Daoy (cell line): ENCODE data around the gene ZBP1. TPM values are rescaled to one million over a fixed set of nuclear protein-coding genes. Genes with fewer than 3 reads are reported as not detected.

Experiments
- DNase-seq: peaks from one replicate; pipeline ENCODE4 v3.0.0-alpha.2; 2015; ENCODE audit warnings: low read depth
- total RNA-seq: library from RNA; depleted of rRNA; stranded (reverse); fragments of >200 nt; shearing (Covaris generic); gene quantifications from 2 replicates; pipeline ENCODE4 v1.2.3, GENCODE V29; 2014

Gene ZBP1
- total RNA-seq, 1 experiment from 2014 or later, result 0.11 TPM

DNA sequence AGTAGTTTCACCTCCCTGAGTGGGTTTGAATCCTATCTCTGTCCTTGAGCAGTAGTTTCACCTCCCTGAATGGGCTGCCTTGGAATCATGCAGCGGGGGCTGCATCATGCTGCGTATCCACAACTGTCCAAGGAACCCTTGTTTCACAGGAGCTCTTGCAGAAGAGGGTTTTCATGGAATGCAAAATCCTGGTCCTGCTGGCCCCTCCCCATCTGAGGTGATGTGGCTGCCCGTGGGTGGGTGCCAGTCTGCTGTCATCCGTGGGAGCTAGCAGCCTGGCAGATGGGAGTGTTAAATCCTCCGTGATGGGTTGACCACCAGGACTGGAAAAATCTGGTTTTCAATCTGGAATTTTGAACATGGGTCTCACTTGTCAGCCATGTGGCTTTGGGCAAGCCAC is 21.7 kb downstream of the ZBP1 start:
- DNase-seq, result no peak

DNA sequence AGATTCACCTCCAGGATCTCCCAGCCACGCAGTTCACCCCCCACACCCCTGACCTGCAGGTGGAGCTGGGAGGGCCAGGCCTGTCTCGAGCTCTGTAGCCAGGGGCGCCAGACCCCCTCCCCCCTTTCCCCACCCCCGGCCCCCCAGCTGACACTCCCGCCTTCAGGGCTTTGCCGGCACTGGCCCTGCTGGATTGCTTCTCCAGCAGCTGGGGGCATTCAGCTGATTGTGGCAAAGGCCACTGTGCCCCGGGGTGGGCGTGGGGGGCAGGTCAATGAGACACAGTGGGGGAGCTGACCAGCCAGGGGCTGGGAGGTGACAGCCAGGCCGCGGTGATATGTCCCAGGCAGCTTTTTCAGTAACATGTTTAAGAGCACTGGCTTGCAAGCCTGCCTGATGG is 22.2 kb downstream of the ZBP1 start:
- DNase-seq, result no peak

DNA sequence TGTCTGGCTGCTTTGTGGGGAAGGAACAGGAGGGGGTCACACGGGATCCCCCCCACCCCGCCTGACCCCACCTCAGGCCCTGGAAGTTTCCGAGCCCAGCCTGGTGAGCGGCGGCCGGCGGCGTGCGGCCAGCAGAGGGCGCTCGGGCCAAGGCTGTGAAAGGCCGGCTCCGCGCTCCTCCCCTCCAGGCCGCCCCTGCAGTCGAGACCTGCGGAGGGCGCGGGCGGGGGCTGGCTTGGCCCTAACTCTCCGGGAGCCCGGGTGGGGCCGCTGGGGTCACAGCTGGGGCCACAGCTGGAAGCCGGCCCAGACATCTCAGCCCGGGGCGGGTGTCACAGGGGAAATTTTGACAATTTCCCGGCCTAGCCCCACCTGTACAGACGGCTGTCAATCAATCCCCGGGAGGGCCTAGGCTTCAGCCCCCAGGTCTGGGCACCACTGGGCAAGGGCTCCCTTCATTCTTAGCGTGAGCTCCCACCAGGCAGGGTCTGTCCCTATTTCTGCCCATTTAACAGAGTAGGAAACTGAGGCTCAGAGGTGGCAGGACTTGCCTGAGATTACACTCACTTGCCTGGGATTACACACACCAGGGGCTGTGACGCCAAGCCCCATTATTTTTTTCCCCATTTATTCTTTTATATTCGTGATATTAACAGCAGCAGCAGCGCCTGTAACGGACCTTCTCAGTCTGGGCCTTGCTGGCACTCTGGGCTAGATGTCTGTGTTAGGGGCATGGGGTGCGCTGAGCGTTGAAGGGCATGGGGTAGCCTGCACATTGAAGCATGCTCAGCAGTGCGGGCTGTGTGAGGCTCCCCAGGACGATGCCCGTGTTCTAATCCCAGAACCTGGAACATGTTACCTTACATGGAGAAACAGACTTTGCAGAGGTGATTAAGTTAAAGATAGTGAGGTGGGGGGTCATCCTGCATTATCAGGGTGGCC is 23.0 kb downstream of the ZBP1 start:
- DNase-seq, result peak; percentile 69

DNA sequence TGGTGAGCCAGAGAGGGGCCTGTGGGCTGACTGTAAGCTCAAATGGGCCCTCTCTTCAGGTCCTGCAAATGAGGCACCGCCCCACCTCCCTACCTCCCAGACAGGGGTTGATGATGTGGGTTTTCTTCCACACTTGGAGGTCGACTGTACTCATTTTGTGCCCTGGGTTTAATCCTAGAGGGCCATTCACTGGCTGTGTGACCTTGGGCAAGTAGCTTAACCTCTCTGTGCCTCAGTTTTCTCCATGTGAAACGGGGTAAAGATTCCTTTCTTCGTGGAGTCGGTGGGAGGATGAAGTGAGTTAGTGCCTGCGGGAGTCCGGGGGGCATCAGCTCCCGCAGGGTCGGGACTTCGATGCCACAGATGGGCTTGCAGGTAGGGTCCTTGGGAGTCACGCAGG is 23.9 kb downstream of the ZBP1 start:
- no peak for DNase-seq

DNA sequence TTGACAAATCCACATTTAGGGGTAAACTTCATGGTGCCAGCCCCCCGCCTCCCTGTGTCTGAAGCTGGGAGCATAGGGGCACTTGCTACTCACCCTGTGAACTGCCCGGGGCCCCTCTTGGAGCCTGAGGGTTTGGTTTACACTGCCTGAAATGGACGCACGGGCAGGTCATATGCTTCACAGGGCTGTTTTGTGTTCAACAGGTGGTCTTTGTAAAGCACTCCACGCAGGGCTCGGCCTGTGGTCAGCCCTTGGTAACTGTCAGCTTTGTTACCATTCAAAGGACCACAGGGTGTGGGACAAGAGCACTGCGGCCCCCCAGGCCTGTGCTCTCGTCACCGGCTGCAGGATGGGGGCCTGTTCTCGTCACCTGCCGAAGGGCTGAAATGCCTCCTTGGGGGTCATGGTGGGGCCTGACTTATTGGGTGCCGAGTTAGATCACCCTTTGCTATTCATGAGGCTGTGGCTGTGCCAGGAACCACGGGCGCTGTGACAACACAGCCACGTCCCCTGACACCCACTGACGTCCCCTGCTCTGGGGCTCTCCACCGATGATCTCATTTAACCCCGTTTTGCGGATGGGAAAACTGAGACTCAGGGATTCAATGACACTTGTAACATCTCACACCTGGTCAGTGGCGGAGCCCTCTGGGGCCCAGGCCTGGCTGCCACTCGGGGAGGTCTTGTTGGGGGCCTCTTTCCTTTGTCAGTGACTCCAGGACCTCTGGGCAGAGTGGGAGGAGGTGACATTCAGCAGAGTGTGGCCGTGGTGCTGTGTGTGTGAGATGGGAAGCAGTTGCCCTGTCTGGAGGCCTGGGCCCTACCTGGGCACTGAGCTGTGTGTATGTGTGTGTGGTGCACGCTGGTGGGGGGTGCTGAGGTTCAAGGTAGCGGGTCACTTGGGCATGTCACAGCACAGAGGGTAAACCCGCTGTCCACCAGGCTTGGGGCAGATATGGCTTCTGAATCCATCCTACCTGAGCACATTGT is 24.9 kb downstream of the ZBP1 start:
- no peak for DNase-seq

DNA sequence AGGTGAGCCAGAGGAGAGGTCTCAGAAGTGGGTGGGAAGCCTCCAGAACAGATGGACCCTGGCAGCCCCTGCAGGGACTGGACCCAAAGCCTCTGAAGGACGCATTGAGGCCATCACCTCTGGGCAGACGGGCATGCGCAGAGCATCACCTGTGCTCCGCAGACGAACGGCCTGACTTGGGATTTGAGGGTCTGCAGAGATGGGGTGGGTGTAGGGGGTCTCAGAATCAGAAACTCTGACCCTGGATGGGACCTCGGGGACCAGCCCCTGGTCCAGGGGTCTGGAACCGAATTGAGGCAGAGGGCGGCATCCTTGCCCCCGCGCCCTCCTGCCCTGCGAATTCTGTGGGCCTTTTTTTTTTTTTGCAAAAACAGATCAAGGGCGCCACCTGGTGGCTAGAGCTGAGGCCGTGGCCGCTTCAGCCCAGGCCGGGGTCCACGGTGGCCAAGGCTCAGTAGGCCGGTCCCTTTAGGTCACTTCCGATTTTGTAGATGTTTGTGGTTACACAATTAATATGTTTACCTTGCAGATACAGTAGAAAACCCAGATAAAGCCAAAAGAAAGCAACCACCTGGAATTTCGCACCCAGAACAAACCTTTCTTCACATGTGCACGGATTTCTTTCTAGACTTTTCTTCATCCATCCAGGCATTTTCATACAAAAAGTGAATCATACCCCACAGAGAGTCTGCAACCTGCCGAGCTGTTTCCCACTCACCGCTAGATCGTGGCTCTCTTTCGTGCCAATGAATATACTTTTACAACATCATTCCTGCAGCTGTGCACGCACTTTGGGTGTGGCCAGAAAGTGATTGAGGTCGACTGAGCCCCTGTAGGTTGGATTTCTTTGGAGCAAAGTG is 25.9 kb downstream of the ZBP1 start:
- DNase-seq, result peak; percentile 35

DNA sequence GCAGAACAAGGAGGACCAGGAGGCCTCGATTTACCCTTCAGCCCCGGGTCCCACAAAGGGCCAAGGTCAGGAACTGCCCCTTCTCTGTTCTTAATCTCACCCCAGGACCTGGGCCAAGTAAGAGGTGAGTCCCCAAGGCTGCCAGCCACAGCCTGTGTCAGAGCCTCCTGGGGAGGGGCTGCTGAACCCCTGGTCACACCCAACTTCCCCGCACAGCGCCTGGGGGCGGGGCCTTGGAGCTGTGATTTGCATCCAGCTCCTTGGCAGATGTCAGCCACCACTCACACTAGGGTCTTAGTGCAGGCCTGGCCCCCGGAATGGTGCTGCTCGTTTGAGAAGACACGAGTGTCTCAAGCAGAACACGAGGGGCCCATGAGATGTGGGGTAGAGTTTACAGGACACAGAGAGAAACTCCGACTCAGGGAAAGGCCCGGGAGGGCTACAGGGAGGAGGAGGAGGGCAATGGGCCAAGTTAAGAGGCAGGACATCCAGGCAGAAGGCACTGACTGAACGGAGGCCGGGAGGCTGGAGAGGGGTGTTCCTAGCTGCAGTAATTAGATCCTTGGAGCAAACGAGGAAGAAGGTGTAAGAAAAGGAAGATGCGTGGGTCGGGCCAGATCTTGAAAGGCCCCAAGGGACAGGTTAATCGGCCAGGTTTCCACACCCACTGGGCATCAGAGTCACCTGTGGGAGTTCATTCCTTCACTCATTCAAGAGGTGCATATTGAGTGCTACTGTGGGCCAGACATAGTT is 26.9 kb downstream of the ZBP1 start:
- DNase-seq, result no peak

DNA sequence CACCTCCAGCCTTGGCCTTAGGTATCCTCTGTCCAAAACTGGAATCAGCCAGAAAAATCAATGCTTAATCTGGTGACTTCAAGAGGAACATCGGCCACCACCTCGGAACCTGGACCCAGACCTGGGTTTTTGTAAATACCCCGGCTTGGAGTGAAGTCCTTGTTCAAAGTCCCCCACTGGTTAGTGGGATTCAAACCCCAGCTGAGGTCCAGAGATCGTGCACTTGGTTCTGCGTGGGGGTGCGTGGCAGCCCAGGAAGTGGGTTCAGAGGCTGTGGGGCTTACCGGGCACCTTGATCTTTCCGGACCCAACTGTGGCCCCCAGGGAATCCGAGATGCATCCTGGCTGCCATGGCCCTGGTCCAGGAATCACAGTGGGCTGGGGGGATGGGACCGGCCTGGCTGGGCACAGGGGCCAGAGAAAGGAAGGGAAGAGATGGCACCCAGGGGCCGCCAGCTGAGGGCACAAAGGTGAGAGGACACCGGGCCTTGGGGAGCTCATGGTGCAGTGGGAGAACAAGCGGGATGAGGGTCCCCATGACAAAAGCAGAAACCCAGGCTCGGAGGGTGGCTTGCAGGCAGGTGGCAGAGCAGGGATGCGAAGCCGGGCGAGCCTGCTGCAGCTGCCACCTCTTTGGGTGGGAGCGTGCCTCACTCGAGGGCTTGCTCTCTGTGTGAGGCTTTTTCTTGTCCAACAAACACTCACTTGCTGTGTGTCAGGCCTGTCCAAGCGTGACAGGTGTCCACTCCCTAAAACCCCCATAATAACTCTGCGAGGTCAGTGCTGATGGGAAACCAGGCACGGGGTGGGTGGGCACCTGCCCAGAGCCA is 27.7 kb downstream of the ZBP1 start:
- no peak for DNase-seq

DNA sequence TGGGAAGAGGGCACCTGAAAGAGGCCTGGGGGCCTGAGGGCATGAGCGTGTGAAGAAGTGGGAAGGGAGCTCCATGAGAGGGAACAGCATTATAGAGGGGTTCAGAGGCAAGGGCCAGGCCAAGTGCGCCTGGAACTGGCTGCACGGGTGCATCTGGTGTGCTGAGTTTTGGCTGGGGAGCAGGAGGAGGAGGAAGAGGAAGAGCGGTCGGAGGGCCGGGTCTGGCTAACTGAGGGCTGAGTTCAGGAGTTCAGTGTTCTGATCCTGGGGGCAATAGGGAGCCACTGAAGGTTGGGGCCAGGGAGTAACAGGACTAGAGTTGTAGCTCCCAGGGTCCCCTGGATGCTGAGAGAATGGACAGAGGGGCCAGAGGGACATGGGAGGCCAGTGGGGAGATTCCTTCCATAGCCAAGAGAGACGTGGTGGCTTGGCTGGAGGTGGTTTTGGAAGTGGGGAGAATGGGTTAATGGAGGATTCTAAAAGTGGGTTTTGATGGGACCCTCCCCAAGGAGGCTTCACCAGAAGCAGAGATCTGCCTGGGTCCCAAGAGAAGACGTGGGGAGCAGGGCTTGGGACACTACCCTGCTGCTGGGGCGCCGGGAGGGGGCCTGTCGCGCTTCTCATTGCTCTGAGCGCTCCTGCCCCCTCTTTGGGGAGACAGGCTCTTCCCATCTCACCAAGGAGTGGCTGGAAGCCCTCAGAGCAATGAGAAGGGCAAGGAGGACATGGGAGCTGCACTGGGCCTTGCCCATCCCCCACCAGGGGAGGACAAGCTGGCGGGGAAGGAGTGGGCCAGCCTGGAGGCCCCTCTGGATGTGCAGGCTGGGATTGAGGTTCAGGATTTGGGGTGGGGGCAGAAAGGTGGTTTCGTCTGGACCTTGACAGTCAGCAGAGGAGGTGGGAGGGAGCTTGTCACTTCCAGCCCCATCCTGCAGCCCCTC is 28.7 kb downstream of the ZBP1 start:
- no peak for DNase-seq

DNA sequence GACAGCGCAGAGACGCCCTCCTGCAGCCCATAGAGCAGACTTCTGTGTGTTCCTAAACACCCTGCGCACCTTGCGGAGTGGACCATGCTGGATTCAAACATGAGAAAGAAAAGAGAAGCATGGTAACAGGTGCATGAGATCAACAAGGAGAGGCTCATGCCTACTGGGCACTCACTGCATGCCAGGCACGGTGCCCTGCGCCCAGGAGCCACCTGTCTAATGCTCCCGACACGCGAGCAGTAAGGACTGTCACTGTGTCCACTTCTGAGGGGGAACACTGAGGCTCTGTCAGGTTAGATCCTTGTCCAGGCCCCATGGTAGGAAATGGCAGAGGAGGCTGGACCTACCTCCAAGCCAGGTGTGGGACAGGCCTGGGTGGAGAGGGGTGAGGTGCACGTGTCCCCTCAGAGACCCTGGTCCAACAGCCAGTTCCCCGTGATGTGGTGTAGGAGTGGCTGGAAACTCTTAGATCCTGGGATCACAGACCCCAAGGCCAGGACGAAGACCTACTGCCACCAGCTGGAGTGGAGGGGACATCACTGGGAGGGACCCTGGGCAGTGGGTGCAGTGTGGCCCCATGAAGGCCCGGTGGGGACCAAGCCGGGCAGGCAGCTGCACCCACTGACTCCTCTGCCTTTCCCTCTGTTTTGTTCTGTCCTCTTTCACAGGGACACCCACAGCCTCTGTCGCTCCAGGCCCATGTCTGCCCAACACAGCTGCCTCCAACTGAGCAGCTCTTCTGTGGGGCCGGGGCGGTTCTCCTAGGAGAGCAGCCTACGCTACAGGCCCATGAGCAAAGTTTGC is 29.5 kb downstream of the ZBP1 start:
- DNase-seq, result no peak

DNA sequence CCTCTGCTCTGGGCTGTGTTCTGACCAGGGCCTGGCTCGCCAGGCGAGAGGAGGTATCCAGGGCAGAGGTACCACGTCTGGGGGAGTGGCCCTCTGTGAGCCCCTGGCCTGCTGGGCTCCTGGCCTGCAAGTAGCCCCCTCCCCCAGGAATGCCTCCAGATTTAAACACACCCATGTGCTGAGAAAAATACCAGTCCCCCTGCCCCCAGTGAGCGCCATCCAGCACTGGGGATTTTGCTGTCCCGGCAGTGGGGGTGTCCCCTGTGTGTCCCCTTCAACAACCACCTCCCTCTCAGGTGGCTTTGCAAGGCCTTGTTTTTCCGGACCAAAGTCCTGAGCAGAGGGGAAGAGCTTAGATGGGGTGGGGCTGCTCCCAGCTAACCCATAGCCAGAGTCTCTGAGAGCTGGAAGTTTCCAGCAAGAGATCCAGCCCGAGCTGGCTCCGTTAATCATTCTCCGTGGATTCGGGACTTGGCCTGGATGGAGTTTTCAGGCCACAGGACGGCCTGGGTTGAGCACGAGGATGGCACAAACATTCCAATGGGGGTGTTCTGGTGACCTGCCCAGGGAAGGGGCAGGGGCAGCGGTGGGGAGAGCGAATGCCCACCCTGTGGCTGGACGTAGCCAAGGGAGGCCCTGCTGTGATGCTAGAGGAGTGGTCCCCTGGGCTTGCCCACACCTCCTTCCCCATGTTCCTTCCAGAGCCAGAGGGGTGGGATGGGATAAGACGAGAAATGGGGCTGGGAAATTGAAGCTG is 30.3 kb downstream of the ZBP1 start:
- no peak for DNase-seq

DNA sequence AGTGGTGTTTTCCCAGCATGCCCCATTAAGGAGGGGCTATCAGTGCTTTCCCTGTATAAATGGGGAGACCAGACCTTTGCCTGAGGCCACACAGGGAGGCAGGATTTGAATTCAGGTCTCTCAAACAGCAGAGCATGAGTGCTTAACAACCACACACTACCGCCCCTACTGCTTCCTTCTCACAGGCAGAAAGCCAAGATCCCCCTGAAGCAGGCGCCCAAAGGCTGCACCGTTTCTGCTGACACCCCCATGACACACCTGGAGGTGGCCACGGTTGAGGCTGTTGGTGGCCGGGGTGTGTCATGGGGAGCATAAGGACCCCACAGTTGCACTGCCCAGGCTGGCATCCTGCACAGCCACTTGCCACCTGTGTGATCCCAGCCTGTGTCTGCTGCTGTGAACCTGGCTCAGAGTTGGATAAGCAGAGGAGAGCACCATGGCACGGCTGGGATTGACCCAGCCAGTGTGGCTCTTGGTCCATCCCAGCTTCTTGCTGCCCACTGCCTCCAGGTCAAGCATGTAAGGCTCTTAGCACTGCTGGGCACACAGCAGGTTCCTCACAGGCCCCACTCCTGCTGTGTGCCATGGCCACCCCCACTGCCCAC is 31.0 kb downstream of the ZBP1 start:
- DNase-seq, result no peak

DNA sequence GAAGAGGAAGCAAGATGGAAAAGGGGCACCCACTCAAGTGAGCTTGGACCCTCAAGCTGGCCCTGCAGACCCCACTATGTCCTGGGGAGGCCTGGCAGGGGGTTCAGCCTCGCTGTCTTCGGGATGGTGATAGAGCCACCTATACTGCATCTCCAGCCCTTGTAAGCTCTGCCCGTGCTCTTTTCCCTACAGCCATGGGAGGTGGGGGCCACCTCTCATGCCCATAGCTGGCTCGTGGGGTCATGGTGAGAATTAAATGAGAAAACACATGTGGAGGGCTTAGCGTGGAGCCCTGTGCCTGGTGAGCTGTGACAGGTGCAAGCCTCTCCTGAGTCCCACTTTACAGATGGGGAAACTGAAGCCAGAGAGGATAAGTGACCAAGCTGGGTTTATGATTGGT is 31.6 kb downstream of the ZBP1 start:
- DNase-seq, result no peak

DNA sequence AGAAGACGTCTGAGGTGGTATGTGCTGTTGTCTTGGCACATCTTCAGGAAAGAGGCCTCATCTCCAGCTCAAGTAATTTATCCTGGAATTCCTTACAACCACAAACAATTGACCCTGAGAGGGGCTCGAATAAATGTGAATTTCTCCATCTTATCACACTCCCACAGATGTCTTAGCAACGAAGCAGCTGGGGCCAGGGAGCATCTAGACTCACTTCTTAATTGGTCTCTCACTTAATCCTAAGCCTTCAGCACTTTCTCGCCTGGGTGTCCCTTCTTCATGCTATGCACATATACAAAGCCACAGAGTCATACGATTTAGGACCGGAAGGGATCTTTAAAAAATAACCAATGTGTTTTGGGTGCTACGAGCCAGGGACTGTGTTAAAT is 32.2 kb downstream of the ZBP1 start:
- DNase-seq, result no peak

DNA sequence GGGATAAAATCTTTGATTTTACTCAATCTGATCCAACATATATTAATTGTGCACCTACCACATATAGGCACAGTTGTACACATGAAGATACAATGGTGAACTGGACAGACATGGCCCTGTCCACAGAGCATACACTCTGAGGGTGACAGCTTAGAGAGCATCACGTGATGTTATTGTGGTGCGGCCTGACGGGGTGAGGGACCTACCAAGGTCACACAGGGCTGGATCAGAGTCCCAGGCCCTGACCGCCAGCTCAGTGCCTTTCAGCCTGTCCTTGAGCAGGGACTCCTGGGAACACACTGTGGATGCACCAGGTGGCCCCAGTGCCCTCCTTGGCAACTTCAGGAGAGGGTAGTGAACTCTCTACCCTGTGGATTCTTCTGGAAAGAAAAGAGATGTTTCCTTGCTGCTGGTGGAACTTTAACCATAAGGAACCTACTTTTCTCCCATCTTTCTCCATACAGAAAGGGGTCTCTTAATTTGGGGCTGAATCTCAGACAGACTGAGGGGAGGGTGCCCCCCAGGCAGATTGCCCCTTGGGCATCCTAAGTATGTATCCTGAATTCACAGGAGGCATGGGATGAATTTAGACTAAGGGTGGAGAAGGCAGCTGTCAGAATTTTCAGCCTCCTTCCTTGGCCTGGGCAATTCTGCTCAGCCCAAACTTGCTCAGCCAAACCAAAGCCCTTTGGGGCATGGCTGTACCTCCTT is 32.8 kb downstream of the ZBP1 start:
- DNase-seq, result no peak

DNA sequence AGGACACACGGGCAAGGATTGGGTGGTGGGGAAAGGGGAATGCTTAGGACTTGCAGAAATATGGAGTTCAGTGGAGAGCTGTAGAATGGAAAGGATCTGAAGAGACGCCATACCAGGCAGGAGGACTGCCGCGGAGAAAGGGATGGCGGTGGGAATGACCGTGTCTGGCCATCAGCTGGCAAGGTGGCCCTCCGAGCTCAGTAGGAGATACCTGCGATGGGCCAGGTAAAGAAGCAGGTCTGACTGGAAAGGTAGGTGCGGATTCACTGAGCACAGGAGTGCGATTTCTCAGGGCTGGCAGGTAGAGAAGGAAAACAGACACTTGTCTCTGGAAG is 33.3 kb downstream of the ZBP1 start:
- DNase-seq, result no peak
